ENCODE results near the gene TUBA1A. TPM values are rescaled to one million over a fixed set of nuclear protein-coding genes. Genes with fewer than 3 reads are reported as not detected.
"Not testable (repeated sequence)": the region's sequence is repeated elsewhere in the genome, so short reads cannot be mapped to it uniquely, and the experiment has no call there.

The TUBA1A gene
- total RNA-seq, 1 donor: 961 TPM

DNA sequence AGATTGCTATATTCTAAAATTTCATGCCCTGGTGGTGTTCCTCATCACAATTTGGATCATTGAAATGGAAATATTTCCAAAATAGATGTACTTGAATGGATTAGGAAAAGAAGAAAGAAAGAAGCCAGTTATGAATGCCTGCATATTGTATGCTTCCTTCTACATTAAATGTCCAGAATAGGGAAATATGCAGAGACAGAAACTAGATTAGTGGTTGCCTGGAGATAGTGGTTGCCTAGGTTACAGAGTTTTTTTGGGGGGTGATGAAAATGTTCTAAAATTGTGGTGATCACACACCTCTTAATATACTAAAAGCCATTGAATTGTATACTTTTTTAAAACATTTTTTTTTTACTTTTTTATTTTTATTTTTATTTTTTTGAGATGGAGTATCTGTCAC, 18.0 kb downstream of the TUBA1A start:
- no peak overlapping the region for H3K4me3 ChIP-seq (ENCODE audit: low read depth, low read length)
- TF ChIP-seq, protein P1, sequence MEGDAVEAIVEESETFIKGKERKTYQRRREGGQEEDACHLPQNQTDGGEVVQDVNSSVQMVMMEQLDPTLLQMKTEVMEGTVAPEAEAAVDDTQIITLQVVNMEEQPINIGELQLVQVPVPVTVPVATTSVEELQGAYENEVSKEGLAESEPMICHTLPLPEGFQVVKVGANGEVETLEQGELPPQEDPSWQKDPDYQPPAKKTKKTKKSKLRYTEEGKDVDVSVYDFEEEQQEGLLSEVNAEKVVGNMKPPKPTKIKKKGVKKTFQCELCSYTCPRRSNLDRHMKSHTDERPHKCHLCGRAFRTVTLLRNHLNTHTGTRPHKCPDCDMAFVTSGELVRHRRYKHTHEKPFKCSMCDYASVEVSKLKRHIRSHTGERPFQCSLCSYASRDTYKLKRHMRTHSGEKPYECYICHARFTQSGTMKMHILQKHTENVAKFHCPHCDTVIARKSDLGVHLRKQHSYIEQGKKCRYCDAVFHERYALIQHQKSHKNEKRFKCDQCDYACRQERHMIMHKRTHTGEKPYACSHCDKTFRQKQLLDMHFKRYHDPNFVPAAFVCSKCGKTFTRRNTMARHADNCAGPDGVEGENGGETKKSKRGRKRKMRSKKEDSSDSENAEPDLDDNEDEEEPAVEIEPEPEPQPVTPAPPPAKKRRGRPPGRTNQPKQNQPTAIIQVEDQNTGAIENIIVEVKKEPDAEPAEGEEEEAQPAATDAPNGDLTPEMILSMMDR (IDR thresholded peaks at IDR 0.05; ENCODE audit: insufficient read depth, low read length): no peak
- DNase-seq (ENCODE audit: low read depth): no peak

DNA sequence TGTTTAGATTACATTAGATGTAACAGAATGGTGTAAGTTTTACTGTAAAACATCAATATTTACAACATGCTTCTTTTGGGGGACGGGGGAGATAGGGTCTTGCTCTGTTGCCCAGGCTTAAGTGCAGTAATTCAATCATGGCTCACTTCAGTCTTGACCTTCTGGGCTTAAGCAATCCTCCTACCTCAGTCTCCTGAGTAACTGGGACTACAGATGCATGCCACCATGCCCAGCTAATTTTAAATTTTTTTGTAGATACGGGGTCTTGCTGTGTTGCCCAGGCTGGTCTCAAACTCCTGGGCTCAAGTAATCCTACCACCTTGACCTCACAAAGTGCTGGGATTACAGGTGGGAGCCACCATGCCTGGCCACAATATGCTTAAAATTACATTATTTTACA, 23.8 kb downstream of the TUBA1A start:
- DNase-seq (ENCODE audit: low read depth): no peak
- TF ChIP-seq, protein P1 (IDR thresholded peaks at IDR 0.05; ENCODE audit: insufficient read depth, low read length): no peak
- H3K4me3 ChIP-seq (ENCODE audit: low read depth, low read length): no peak overlapping the region

- not testable (repeated sequence) for DNase-seq (ENCODE audit: low read depth); H3K4me3 ChIP-seq (ENCODE audit: low read depth, low read length)
Measured at GRCh38 chr12:49161901-49162300, 27.0 kb downstream of the TUBA1A start.

GRCh38 chr12:49161092-49161795, 27.6 kb downstream of the TUBA1A start:
- no peak overlapping the region for H3K4me3 ChIP-seq (ENCODE audit: low read depth, low read length)
- TF ChIP-seq, protein P1 (IDR thresholded peaks at IDR 0.05; ENCODE audit: insufficient read depth, low read length): no peak
- DNase-seq (ENCODE audit: low read depth): no peak

- no peak overlapping the region for H3K4me3 ChIP-seq (ENCODE audit: low read depth, low read length)
- no peak for DNase-seq (ENCODE audit: low read depth)
- TF ChIP-seq, protein P1 (IDR thresholded peaks at IDR 0.05; ENCODE audit: insufficient read depth, low read length): no peak
Measured at GRCh38 chr12:49160399-49160798, 28.5 kb downstream of the TUBA1A start.

DNA sequence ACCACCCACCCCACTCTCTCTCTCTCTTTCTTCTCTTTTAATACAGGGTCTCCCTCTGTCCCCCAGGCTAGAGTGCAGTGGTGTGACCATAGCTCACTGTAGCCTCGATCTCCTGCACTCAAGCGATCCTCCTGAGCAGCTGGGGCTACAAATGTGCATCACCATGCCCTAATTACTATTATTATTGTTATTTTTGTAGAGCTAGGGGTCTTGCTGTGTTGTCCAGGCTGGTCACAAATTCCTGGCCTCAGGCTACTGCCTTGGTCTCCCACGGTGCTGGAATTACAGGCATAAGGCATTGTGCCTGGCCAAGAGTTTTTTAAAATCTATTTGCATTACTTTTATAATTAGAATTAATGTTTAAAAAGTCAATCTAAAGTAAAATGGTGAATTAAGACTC, 34.7 kb downstream of the TUBA1A start:
- DNase-seq (ENCODE audit: low read depth): no peak
- TF ChIP-seq, protein P1 (IDR thresholded peaks at IDR 0.05; ENCODE audit: insufficient read depth, low read length): no peak
- no peak overlapping the region for H3K4me3 ChIP-seq (ENCODE audit: low read depth, low read length)

DNA sequence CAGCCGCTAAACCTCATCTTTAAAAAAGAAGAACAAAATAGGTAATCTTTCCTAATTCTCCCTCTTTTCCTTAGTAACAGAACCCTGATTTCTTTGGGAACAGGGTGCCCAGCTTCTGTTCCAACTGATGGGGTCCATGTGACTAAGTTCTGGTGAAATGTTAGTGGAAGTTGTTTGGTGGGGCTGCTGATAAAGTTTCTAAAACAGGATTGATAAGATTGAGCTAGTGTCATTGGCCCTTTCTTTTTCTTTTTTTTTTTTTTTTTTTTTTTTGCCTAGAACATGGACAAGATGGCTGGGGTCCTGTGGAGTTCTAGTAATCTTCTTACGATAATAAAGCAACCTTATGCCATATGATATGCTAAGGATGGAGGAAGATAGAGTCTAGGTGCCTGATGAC, 41.5 kb downstream of the TUBA1A start:
- DNase-seq (ENCODE audit: low read depth): no peak
- TF ChIP-seq, protein P1 (IDR thresholded peaks at IDR 0.05; ENCODE audit: insufficient read depth, low read length): no peak
- H3K4me3 ChIP-seq (ENCODE audit: low read depth, low read length): no peak overlapping the region

Data from fibroblast of the aortic adventitia (primary cell).